RWPE1 (cell line): ENCODE measurements around the gene PARN.
"Not testable (repeated sequence)": the region's sequence is repeated elsewhere in the genome, so short reads cannot be mapped to it uniquely, and the experiment has no call there.

ENCODE experiments used
- CTCF ChIA-PET: fragments of 350-600 bp; sonication (Branson Sonifier 250); formaldehyde crosslinking; extraction: SDS; loops from one replicate; lab custom pipeline; 2021; lab: Yijun Ruan, JAX
- POLR2A ChIA-PET: fragments of 400-600 bp; formaldehyde crosslinking; extraction: SDS; loops from one replicate; lab custom pipeline; 2020; ENCODE audit warnings: antibody characterized with exemption; ENCODE audit not compliant: low non-redundant PET; lab: Yijun Ruan, JAX
- DNase-seq: peaks from one replicate; pipeline ENCODE4 v3.0.0; 2012; ENCODE audit warnings: low spot score
- H3K27ac ChIP-seq: fragments of 450-650 bp; 2 replicates; pipeline ENCODE4 v1.5.1; 2017
- CTCF ChIP-seq: fragments of 450-650 bp; conservative IDR thresholded peaks from 2 replicates; pipeline ENCODE4 v1.5.1; 2017; ENCODE audit warnings: low read depth, mild to moderate bottlenecking

The PARN gene

DNA sequence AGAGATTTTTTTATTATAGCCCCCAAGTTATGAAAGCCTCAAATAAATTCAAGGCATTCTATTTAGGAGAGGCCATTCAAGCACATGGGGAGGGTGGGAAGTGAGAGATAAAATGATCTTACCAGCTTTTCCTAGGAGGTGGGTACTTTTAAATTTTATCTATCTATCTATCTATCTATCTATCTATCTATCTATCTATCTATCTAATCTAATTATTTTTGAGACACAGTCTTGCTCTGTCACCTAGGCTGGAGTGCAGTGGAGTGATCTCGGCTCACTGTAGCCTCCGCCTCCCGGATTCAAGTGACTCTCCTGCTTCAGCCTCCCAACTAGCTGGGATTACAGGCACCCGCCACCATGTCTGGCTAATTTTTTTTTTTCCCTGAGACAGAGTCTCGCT is 182.3 kb downstream of the PARN start:
- no peak for DNase-seq
- ChIA-PET POLR2A (no interaction called here), CTCF (no interaction called here)
- H3K27ac ChIP-seq: no peak overlapping the region
- no peak for TF ChIP-seq CTCF

- H3K27ac ChIP-seq: no peak overlapping the region
- no peak for DNase-seq
- no peak for TF ChIP-seq CTCF
- CTCF ChIA-PET: no interaction called here
- POLR2A ChIA-PET: no interaction called here
These were observed 183.3 kb downstream of the PARN start for GRCh38 chr16:14446796-14447195.

DNA sequence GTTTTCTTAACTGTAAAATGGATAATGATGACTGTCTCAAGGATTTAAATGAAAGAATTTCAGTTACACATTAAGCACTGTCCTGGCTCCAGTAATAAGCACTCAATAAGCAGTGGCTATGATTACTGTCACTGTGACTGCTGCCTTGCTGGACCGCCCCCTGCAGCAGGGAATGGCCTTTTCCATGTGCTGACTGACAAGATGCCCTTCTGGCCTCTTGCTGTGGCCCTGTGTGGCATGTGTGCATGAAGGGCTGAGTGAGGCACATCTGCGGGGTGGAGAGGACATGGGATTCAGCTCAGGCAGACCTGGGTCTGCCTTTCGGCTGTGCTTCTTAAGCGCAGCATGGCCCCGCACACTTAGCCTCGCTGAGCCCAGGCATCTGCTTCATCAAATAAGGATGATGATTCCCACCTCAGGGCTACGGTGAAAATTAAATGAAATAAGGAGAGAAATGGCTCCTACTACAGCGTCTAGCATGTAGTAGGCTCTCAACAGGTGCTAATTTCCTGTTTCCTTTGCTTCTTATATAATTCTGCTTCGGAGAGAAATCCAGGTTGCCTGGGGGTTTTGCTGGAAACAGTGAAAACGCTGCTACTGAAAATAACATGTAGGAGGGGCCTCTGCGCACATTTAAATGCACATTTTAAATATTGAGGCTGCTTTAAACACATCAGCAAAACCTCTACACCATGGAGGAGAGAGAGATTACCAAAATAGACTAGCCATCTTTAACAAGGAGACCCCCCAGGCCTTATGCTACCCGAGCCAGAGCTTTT is 183.9 kb downstream of the PARN start:
- TF ChIP-seq CTCF: no peak

DNA sequence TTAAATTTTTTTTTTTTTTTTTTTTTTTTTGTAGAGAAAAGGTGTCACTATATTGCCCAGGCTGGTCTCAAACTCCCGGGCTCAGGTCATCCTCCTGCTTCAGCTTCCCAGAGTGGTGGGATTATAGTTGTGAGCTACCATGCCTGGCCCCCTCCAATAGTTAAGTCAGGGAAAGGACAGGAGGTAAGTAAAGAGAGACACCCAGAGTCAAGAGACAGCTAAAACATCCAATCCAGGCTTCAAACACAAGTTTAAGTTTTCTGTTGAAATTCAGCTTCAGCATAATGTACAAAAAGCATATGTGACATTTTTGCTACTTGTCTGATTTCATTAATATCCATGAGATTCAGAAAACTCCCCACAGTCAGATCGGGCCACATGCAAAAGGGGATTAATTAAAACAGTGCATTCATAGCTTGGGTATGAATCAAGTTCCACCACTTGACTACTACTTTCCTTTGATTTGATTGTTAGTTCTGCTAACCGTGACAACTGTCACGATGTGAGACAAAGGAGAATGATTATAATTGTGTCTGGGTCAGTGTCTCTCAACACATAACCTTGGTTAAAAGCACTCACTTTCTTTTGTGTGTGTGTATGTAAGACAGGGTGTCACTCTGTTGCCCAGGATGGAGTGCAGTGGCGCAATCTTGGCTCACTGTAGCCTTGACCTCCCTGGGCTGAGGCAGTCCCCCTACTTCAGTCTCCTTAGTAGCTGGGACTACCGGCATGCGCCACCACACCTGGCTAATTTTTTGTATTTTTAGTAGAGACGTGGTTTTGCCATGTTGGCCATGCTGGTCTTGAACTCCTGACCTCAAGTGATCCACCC is 184.9 kb downstream of the PARN start:
- DNase-seq: no peak
- TF ChIP-seq CTCF: no peak
- H3K27ac ChIP-seq: no peak overlapping the region
- CTCF ChIA-PET: no interaction called here
- POLR2A ChIA-PET: no interaction called here

More for the DNA sequence above, 183.9 kb downstream of the PARN start:
- ChIA-PET CTCF (interaction anchor here (0.6 kb wide), 1 partner anchor 17 kb away, joined by 5 read pairs; no protein-coding TSS in a partner anchor), POLR2A (no interaction called here)
- no peak for DNase-seq
- H3K27ac ChIP-seq: no peak overlapping the region

- CTCF ChIA-PET, H3K27ac ChIP-seq, DNase-seq, POLR2A ChIA-PET: not testable (repeated sequence)
These were observed 188.5 kb downstream of the PARN start for GRCh38 chr16:14441533-14441932.

DNA sequence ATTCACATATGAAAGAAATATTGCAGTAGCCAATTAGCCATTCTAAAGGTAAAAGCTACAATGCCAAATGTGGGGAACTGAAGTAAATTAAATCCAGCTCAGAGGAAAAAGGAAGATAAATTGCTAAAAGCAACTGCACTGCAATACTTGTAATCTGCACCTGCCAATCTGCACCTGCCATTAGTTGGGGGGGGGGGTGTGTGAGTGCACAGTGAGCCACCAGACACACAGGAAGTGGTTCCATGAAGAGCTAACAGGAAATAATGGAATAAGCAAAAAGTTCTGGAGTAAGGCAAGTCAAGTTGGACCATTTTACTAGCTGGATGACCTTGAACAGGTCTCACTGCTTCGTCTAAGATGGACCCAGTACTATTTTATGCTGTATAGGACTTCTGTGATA is 191.8 kb downstream of the PARN start:
- no peak for TF ChIP-seq CTCF
- no peak for DNase-seq
- H3K27ac ChIP-seq: no peak overlapping the region
- POLR2A ChIA-PET: no interaction called here
- CTCF ChIA-PET: interaction anchor here (1.0 kb wide), 1 partner anchor 9 kb away, joined by 3 read pairs; no protein-coding TSS in a partner anchor
